LHCN-M2 (cell line): ENCODE data around the gene ATP6V0A4. TPM values are rescaled to one million over a fixed set of nuclear protein-coding genes. Genes with fewer than 3 reads are reported as not detected.
A peak's percentile ranks its signal among the peaks of the same experiment; 100 is the strongest.
"Not testable (repeated sequence)": the region's sequence is repeated elsewhere in the genome, so short reads cannot be mapped to it uniquely, and the experiment has no call there.

Source experiments
- DNase-seq: peaks from one replicate; pipeline ENCODE4 v3.0.0-alpha.2; 2012; ENCODE audit warnings: low read depth
- total RNA-seq: library from RNA; depleted of rRNA; stranded (reverse); fragments of >200 nt; gene quantifications from 2 replicates; pipeline ENCODE4 v1.2.3, GENCODE V29; 2014

Gene ATP6V0A4
- total RNA-seq, 1 experiment from 2014 or later = 0.06 TPM

- no peak for DNase-seq
Observed at GRCh38 chr7:138750901-138751464, 47.0 kb downstream of the ATP6V0A4 start.

GRCh38 chr7:138750473-138750872 lies 47.5 kb downstream of the ATP6V0A4 start:
- no peak for DNase-seq

- DNase-seq = no peak
Observed at GRCh38 chr7:138749960-138750359, 48.0 kb downstream of the ATP6V0A4 start.

- no peak for DNase-seq
Observed at GRCh38 chr7:138748666-138749065, 49.3 kb downstream of the ATP6V0A4 start.

- no peak for DNase-seq
Observed at GRCh38 chr7:138746073-138746472, 51.9 kb downstream of the ATP6V0A4 start.

GRCh38 chr7:138745189-138745588 lies 52.8 kb downstream of the ATP6V0A4 start:
- no peak for DNase-seq

GRCh38 chr7:138741453-138741735 lies 56.6 kb downstream of the ATP6V0A4 start:
- no peak for DNase-seq

GRCh38 chr7:138739859-138740258 lies 58.1 kb downstream of the ATP6V0A4 start:
- no peak for DNase-seq

- DNase-seq = peak; percentile 84
Observed at GRCh38 chr7:138738551-138739335, 59.3 kb downstream of the ATP6V0A4 start.

- DNase-seq = no peak
Observed at GRCh38 chr7:138738114-138738513, 59.9 kb downstream of the ATP6V0A4 start.

GRCh38 chr7:138735399-138735798 lies 62.6 kb downstream of the ATP6V0A4 start:
- DNase-seq = no peak

- DNase-seq = not testable (repeated sequence)
Observed at GRCh38 chr7:138731733-138732132, 66.3 kb downstream of the ATP6V0A4 start.

GRCh38 chr7:138729444-138729843 lies 68.6 kb downstream of the ATP6V0A4 start:
- DNase-seq = no peak

GRCh38 chr7:138727336-138728099 lies 70.5 kb downstream of the ATP6V0A4 start:
- no peak for DNase-seq

- no peak for DNase-seq
Observed at GRCh38 chr7:138726288-138726687, 71.7 kb downstream of the ATP6V0A4 start.

GRCh38 chr7:138720286-138720685 lies 77.7 kb downstream of the ATP6V0A4 start:
- DNase-seq = no peak

- DNase-seq = no peak
Observed at GRCh38 chr7:138716889-138717288, 81.1 kb downstream of the ATP6V0A4 start.

- DNase-seq = no peak
Observed at GRCh38 chr7:138713191-138713590, 84.8 kb downstream of the ATP6V0A4 start.

GRCh38 chr7:138712652-138713051 lies 85.3 kb downstream of the ATP6V0A4 start:
- DNase-seq = no peak

GRCh38 chr7:138710536-138711385 lies 87.2 kb downstream of the ATP6V0A4 start:
- DNase-seq = no peak

GRCh38 chr7:138705167-138705566 lies 92.8 kb downstream of the ATP6V0A4 start:
- DNase-seq = no peak

GRCh38 chr7:138701537-138701923 lies 96.5 kb downstream of the ATP6V0A4 start:
- DNase-seq = no peak
